ENCODE data around the gene RABGAP1L.

DNA sequence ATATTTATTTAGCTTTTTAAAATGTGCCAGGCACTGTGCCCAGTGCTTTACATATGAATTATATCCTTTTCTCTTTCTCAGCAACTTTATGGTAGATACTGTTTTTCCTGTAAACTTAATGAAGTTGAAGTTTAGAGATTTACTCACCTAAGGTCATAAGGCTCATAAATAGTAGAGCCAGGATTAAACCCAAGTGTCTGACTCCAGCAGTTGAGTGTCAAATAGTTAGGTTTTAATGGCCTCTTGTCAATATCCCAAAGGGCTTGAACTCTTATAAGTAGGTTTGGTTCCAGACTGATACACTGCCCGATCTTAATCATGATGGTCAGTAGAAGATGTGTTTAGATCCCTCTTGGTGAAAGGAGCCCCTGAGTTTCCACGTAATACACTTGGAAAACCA lies 37.8 kb downstream of the RABGAP1L start:
- TF ChIP-seq FOXP2 (optimal IDR thresholded peaks at IDR 0.05; ENCODE audit: control extremely low read depth, extremely low read length, insufficient read depth) (no peak), EZH2 (IDR thresholded peaks at IDR 0.05) (no peak)
